ENCODE results near the gene MEN1. TPM values are rescaled to one million over a fixed set of nuclear protein-coding genes. Genes with fewer than 3 reads are reported as not detected.

Gene MEN1
- total and polyA plus RNA-seq, 2 experiments from 2014 or later: 13.2 to 24.6 TPM

GRCh38 chr11:64839887-64840782 lies 29.8 kb upstream of the MEN1 start:
- no peaks in the 10 kb centered on the region for H3K27me3 ChIP-seq (replicated peaks; ENCODE audit: insufficient read depth)
- no peaks in the 10 kb centered on the region for H3F3A ChIP-seq (ENCODE audit: insufficient read depth)
- H3K27ac ChIP-seq: no peak overlapping the region
- H3K4me2 ChIP-seq (ENCODE audit: unreplicated experiment): no peak overlapping the region
- H3K36me3 ChIP-seq (ENCODE audit: low read depth): no peaks in the 10 kb centered on the region
- no peak overlapping the region for H2AFZ ChIP-seq
- no peak for DNase-seq
- no peaks in the 10 kb centered on the region for H3K9me2 ChIP-seq (ENCODE audit: insufficient read depth)
- H3K4me1 ChIP-seq (ENCODE audit: insufficient read depth): no peaks in the 10 kb centered on the region
- H4K20me1 ChIP-seq (ENCODE audit: insufficient read depth): no peaks in the 10 kb centered on the region
- no peaks in the 10 kb centered on the region for H3K79me2 ChIP-seq (ENCODE audit: insufficient read depth)
- WGBS, 2 experiments (ENCODE audit: low coverage in 1 of 2, low lambda C conversion rate in 2 of 2, missing lambda C conversion rate in 2 of 2): 79 to 80% methylated on average over 20 to 24 of the region's 24 CpGs
- no peaks in the 10 kb centered on the region for H3K9me3 ChIP-seq (ENCODE audit: low read depth)
- no peak overlapping the region for H3K4me3 ChIP-seq
- H3K9ac ChIP-seq: no peak overlapping the region
- TF ChIP-seq EZH2phosphoT487 (IDR thresholded peaks at IDR 0.05; ENCODE audit: insufficient read depth, low read depth) (no peak), EZH2 (IDR thresholded peaks at IDR 0.05; ENCODE audit: insufficient read depth, poor library complexity, severe bottlenecking) (no peak)
- in situ Hi-C loops (cut with MboI): no loop called here

GRCh38 chr11:64839335-64839734 lies 29.0 kb upstream of the MEN1 start:
- H3K4me1 ChIP-seq (ENCODE audit: insufficient read depth): no peaks in the 10 kb centered on the region
- no peak overlapping the region for H2AFZ ChIP-seq
- no peak for DNase-seq
- no peak overlapping the region for H3K9ac ChIP-seq
- in situ Hi-C loops (cut with MboI): no loop called here
- TF ChIP-seq EZH2phosphoT487 (IDR thresholded peaks at IDR 0.05; ENCODE audit: insufficient read depth, low read depth) (no peak), EZH2 (IDR thresholded peaks at IDR 0.05; ENCODE audit: insufficient read depth, poor library complexity, severe bottlenecking) (no peak)
- no peaks in the 10 kb centered on the region for H4K20me1 ChIP-seq (ENCODE audit: insufficient read depth)
- no peak overlapping the region for H3K27ac ChIP-seq
- H3K79me2 ChIP-seq (ENCODE audit: insufficient read depth): no peaks in the 10 kb centered on the region
- H3K4me2 ChIP-seq (ENCODE audit: unreplicated experiment): no peak overlapping the region
- no peaks in the 10 kb centered on the region for H3K36me3 ChIP-seq (ENCODE audit: low read depth)
- no peaks in the 10 kb centered on the region for H3F3A ChIP-seq (ENCODE audit: insufficient read depth)
- no peaks in the 10 kb centered on the region for H3K27me3 ChIP-seq (replicated peaks; ENCODE audit: insufficient read depth)
- no peaks in the 10 kb centered on the region for H3K9me3 ChIP-seq (ENCODE audit: low read depth)
- no peaks in the 10 kb centered on the region for H3K9me2 ChIP-seq (ENCODE audit: insufficient read depth)
- no peak overlapping the region for H3K4me3 ChIP-seq
- 67 to 71% methylated on average over 12 to 13 of the region's 13 CpGs for WGBS, 2 experiments (ENCODE audit: low coverage in 1 of 2, low lambda C conversion rate in 2 of 2, missing lambda C conversion rate in 2 of 2)

DNA sequence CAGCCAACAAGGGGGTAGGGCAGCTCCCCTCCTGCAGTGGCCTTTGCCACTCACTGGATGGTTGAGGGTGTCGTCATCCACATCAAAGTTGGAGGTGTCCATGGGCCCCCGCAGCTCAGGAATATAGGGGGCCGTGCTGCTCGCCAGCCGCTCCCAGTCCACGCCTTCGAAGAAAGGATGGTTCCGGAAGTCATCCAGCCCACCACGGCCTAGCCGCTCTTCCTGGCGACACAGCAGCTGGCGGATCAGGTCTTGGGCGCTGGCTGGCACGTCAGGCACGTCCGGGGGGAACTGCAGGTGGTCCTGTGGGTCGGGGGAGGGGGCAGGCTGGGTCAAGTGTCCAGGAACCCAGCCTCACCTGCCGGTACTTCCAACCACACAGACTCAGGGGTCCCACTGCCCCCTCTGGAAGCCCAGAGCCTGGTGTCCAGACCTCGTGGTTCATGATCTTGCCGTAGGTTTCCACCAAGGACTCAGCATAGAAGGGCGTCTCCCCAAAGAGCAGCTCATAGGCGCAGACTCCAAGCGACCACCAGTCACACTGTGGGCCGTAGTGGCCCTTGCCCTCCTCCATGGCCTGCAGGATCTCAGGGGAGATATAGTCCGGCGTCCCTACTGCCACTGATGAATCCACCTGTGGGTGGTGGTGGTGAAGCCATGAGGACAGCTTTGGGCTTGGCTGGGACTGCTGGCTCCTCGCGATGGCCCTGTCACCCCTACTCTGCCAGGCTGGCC lies 28.4 kb upstream of the MEN1 start:
- H3K27ac ChIP-seq: no peak overlapping the region
- no peak overlapping the region for H3K9ac ChIP-seq
- no peaks in the 10 kb centered on the region for H3K79me2 ChIP-seq (ENCODE audit: insufficient read depth)
- H3K4me1 ChIP-seq (ENCODE audit: insufficient read depth): no peaks in the 10 kb centered on the region
- no peak for DNase-seq
- no peaks in the 10 kb centered on the region for H3K9me3 ChIP-seq (ENCODE audit: low read depth)
- in situ Hi-C loops (cut with MboI): no loop called here
- no peak overlapping the region for H2AFZ ChIP-seq
- no peak overlapping the region for H3K4me3 ChIP-seq
- no peaks in the 10 kb centered on the region for H3K9me2 ChIP-seq (ENCODE audit: insufficient read depth)
- no peaks in the 10 kb centered on the region for H3K36me3 ChIP-seq (ENCODE audit: low read depth)
- no peak for TF ChIP-seq EZH2phosphoT487 (IDR thresholded peaks at IDR 0.05; ENCODE audit: insufficient read depth, low read depth)
- no peak for TF ChIP-seq EZH2 (IDR thresholded peaks at IDR 0.05; ENCODE audit: insufficient read depth, poor library complexity, severe bottlenecking)
- 91 to 93% methylated on average over 26 to 28 of the region's 28 CpGs for WGBS, 2 experiments (ENCODE audit: low coverage in 1 of 2, low lambda C conversion rate in 2 of 2, missing lambda C conversion rate in 2 of 2)
- no peaks in the 10 kb centered on the region for H3K27me3 ChIP-seq (replicated peaks; ENCODE audit: insufficient read depth)
- H3K4me2 ChIP-seq (ENCODE audit: unreplicated experiment): no peak overlapping the region
- no peaks in the 10 kb centered on the region for H3F3A ChIP-seq (ENCODE audit: insufficient read depth)
- no peaks in the 10 kb centered on the region for H4K20me1 ChIP-seq (ENCODE audit: insufficient read depth)

- H3K27me3 ChIP-seq (replicated peaks; ENCODE audit: insufficient read depth): no peaks in the 10 kb centered on the region
- no peak overlapping the region for H3K9ac ChIP-seq
- H3K79me2 ChIP-seq (ENCODE audit: insufficient read depth): no peaks in the 10 kb centered on the region
- H3K4me3 ChIP-seq: no peak overlapping the region
- no peak overlapping the region for H3K4me2 ChIP-seq (ENCODE audit: unreplicated experiment)
- H3K36me3 ChIP-seq (ENCODE audit: low read depth): no peaks in the 10 kb centered on the region
- H2AFZ ChIP-seq: no peak overlapping the region
- H4K20me1 ChIP-seq (ENCODE audit: insufficient read depth): no peaks in the 10 kb centered on the region
- H3K9me2 ChIP-seq (ENCODE audit: insufficient read depth): no peaks in the 10 kb centered on the region
- no peak for DNase-seq
- no peak overlapping the region for H3K27ac ChIP-seq
- no peaks in the 10 kb centered on the region for H3K9me3 ChIP-seq (ENCODE audit: low read depth)
- WGBS, 2 experiments (ENCODE audit: low coverage in 1 of 2, low lambda C conversion rate in 2 of 2, missing lambda C conversion rate in 2 of 2): 88 to 95% methylated on average over 10 of the region's 10 CpGs
- in situ Hi-C loops (cut with MboI): no loop called here
- no peaks in the 10 kb centered on the region for H3K4me1 ChIP-seq (ENCODE audit: insufficient read depth)
- H3F3A ChIP-seq (ENCODE audit: insufficient read depth): no peaks in the 10 kb centered on the region
- no peak for TF ChIP-seq EZH2 (IDR thresholded peaks at IDR 0.05; ENCODE audit: insufficient read depth, poor library complexity, severe bottlenecking)
- no peak for TF ChIP-seq EZH2phosphoT487 (IDR thresholded peaks at IDR 0.05; ENCODE audit: insufficient read depth, low read depth)
Measured at GRCh38 chr11:64837887-64838351, 27.6 kb upstream of the MEN1 start.
